ENCODE results near the gene MYO3B. TPM values are rescaled to one million over a fixed set of nuclear protein-coding genes. Genes with fewer than 3 reads are reported as not detected.

The MYO3B gene
- total and polyA plus RNA-seq, 2 donors (not counting 3 experiments of a cell fraction or from before 2014, with no cell fraction given), result 0.03 TPM; not detected in 1

- H3K9me1 ChIP-seq (replicated peaks; ENCODE audit: control insufficient read depth, extremely low read depth, insufficient read depth, low read length), result no peaks in the 10 kb centered on the region
- dilution Hi-C loops (cut with MboI; ENCODE audit: extremely low pct_ligation_motif_present, low sequenced_read_pairs) (no loop called here), intact Hi-C loops (cut with micrococcal nuclease) (loop anchor here (1.0 kb wide), 3 partner anchors 36 to 456 kb away; partner anchors contain the start of gene GAD1)
- peaks cover 36 to 58% of the 10 kb centered on the region in 2 experiments for H3K27me3 ChIP-seq (ENCODE audit: control insufficient read depth in 2 of 2, insufficient read depth in 2 of 2, low read length in 2 of 2)
- H2AFZ ChIP-seq (ENCODE audit: low read depth, low read length), result no peak overlapping the region
- no peak for FAIRE-seq
- no peaks in the 10 kb centered on the region for H3K4me1 ChIP-seq (ENCODE audit: control insufficient read depth, extremely low read depth, insufficient read depth, low read length)
- no peaks in the 10 kb centered on the region for H3K79me2 ChIP-seq (ENCODE audit: control insufficient read depth, insufficient read depth, low read length)
- POLR2A ChIA-PET, result no interaction called here
- CTCF ChIA-PET, result interaction anchor here (0.6 to 8.2 kb wide), 42 partner anchors 10 to 909 kb away, joined by 3 to 118 read pairs (median 5); partner anchors contain the start of gene GAD1
- no peaks in the 10 kb centered on the region for H3K9me3 ChIP-seq (replicated peaks; ENCODE audit: control insufficient read depth, insufficient read depth, low read length)
- no peak overlapping the region for H3K27ac ChIP-seq (ENCODE audit: insufficient read depth, low read depth, low read length)
- DNase-seq (ENCODE audit: low read depth, low spot score), result no peak
- H3K36me3 ChIP-seq (ENCODE audit: control insufficient read depth in 2 of 2, extremely low read depth in 1 of 2, insufficient read depth in 2 of 2, low read length in 2 of 2), result no peaks in the 10 kb centered on the region
- BruUV-seq (replicated peaks), result no TSS peak
- no peak for TF ChIP-seq MAX (IDR thresholded peaks at IDR 0.05; ENCODE audit: insufficient read depth, insufficient read length)
- TF ChIP-seq EZH2 (IDR thresholded peaks at IDR 0.05; ENCODE audit: borderline replicate concordance, low read depth, low read length, severe bottlenecking), result no peak
- no peak for TF ChIP-seq FOS (IDR thresholded peaks at IDR 0.05; ENCODE audit: borderline replicate concordance, insufficient read depth, low read length)
- no peak for TF ChIP-seq POLR2AphosphoS5 (IDR thresholded peaks at IDR 0.05; ENCODE audit: insufficient read depth, low read depth, low read length)
- no peak for TF ChIP-seq GATA2 (IDR thresholded peaks at IDR 0.05; ENCODE audit: insufficient read depth, insufficient read length, low read depth, low read length)
- no peak for TF ChIP-seq CTCF (IDR thresholded peaks at IDR 0.05; ENCODE audit: extremely low read depth in 1 of 2, insufficient read depth in 1 of 2, low read depth in 1 of 2, low read length in 2 of 2)
- no peak for TF ChIP-seq MYC (IDR thresholded peaks at IDR 0.05; ENCODE audit: low read depth, low read length)
- TF ChIP-seq POLR2A (IDR thresholded peaks at IDR 0.05; ENCODE audit: low read depth, low read length), result no peak
- no peak for TF ChIP-seq JUN (IDR thresholded peaks at IDR 0.05; ENCODE audit: borderline replicate concordance, insufficient read depth, insufficient read length, low read depth)
- H3K4me3 ChIP-seq (replicated peaks in 1 of 3; ENCODE audit: insufficient read depth in 1 of 3, low read depth in 1 of 3, low read length in 3 of 3), result no peak overlapping the region
- H4K20me1 ChIP-seq (replicated peaks; ENCODE audit: control insufficient read depth, extremely low read depth, insufficient read depth, low read length), result no peaks in the 10 kb centered on the region
- no peak overlapping the region for H3K4me2 ChIP-seq (ENCODE audit: insufficient read depth, low read length)
- no peak overlapping the region for H3K9ac ChIP-seq (replicated peaks; ENCODE audit: extremely low read depth, insufficient read depth, low read length)
Measured at GRCh38 chr2:170360546-170361089, 182.7 kb downstream of the MYO3B start.
